Measurements from ENCODE around the gene RREB1.

- TF ChIP-seq CTCF (conservative IDR thresholded peaks at IDR 0.05) (no peak), ZFX (IDR thresholded peaks at IDR 0.05) (no peak)
Measured at GRCh38 chr6:7098993-7099392, 8.8 kb upstream of the RREB1 start.
